ENCODE data around the gene ARMC7.

- TF ChIP-seq POLR2A (IDR thresholded peaks at IDR 0.05) (no peak), CTCF (IDR thresholded peaks at IDR 0.05) (no peak)
Observed at GRCh38 chr17:75064867-75065561, 44.8 kb upstream of the ARMC7 start.
